Measurements from ENCODE around the gene TPGS2. TPM values are rescaled to one million over a fixed set of nuclear protein-coding genes. Genes with fewer than 3 reads are reported as not detected.

Gene TPGS2
- total RNA-seq, 1 experiment from 2014 or later: 62.6 TPM

GRCh38 chr18:36776650-36777049 lies 52.2 kb downstream of the TPGS2 start:
- H3K36me3 ChIP-seq (ENCODE audit: low read depth): no peaks in the 10 kb centered on the region
- POLR2A ChIA-PET (ENCODE audit: unreplicated experiment): no interaction called here
- H3K27me3 ChIP-seq (ENCODE audit: insufficient read depth, low read depth): no peaks in the 10 kb centered on the region
- BruUV-seq (replicated peaks): no TSS peak
- H3K27ac ChIP-seq: no peak overlapping the region
- H3K9me2 ChIP-seq (ENCODE audit: insufficient read depth): no peaks in the 10 kb centered on the region
- H3K4me2 ChIP-seq: no peak overlapping the region
- H2AFZ ChIP-seq: no peak overlapping the region
- no peaks in the 10 kb centered on the region for H4K20me1 ChIP-seq (ENCODE audit: insufficient read depth)
- intact Hi-C loops (cut with micrococcal nuclease; ENCODE audit: unreplicated experiment): no loop called here
- no peaks in the 10 kb centered on the region for H3K4me1 ChIP-seq (replicated peaks; ENCODE audit: insufficient read depth)
- H3K9me3 ChIP-seq (ENCODE audit: insufficient read depth, low read depth): no peaks in the 10 kb centered on the region
- no peak overlapping the region for H3K4me3 ChIP-seq
- DNase-seq: no peak
- CTCF ChIA-PET: no interaction called here
- H3F3A ChIP-seq (ENCODE audit: insufficient read depth, low read depth): no peaks in the 10 kb centered on the region
- H3K79me2 ChIP-seq (ENCODE audit: low read depth): no peaks in the 10 kb centered on the region
- TF ChIP-seq CTCF (conservative IDR thresholded peaks at IDR 0.05): no peak
- TF ChIP-seq EZH2 (IDR thresholded peaks at IDR 0.05; ENCODE audit: low read depth): no peak

DNA sequence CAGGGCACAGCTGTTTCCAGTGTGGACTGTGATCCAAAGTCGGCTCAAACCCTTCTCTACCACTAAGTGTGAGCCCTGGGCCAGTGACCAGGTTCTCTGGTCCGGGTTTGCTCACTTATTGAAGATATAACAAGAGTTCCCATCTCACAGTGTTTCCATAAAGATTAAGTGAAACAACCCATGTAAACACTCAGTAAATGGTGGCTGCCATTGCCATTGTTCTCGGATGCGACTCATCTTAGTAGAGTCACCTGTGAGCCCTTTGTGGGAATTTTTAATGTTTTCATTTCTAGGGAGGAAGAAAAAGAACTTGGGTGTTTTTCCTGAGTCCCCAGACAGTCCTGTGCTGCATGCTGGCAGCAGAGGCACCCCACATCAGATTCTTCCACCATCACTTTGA lies 53.4 kb downstream of the TPGS2 start:
- Histone ChIP-seq H3K27me3 (ENCODE audit: insufficient read depth, low read depth) (no peaks in the 10 kb centered on the region), H3K4me2 (no peak overlapping the region), H3K79me2 (ENCODE audit: low read depth) (no peaks in the 10 kb centered on the region), H3K36me3 (ENCODE audit: low read depth) (no peaks in the 10 kb centered on the region), H3K9me3 (ENCODE audit: insufficient read depth, low read depth) (no peaks in the 10 kb centered on the region), H2AFZ (no peak overlapping the region), H3K27ac (no peak overlapping the region), H4K20me1 (ENCODE audit: insufficient read depth) (no peaks in the 10 kb centered on the region), H3K9me2 (ENCODE audit: insufficient read depth) (no peaks in the 10 kb centered on the region), H3F3A (ENCODE audit: insufficient read depth, low read depth) (no peaks in the 10 kb centered on the region), H3K4me3 (no peak overlapping the region), H3K4me1 (replicated peaks; ENCODE audit: insufficient read depth) (no peaks in the 10 kb centered on the region)
- CTCF ChIA-PET: no interaction called here
- DNase-seq: no peak
- no TSS peak for BruUV-seq (replicated peaks)
- POLR2A ChIA-PET (ENCODE audit: unreplicated experiment): no interaction called here
- intact Hi-C loops (cut with micrococcal nuclease; ENCODE audit: unreplicated experiment): no loop called here
- no peak for TF ChIP-seq CTCF (conservative IDR thresholded peaks at IDR 0.05)
- TF ChIP-seq EZH2 (IDR thresholded peaks at IDR 0.05; ENCODE audit: low read depth): no peak

DNA sequence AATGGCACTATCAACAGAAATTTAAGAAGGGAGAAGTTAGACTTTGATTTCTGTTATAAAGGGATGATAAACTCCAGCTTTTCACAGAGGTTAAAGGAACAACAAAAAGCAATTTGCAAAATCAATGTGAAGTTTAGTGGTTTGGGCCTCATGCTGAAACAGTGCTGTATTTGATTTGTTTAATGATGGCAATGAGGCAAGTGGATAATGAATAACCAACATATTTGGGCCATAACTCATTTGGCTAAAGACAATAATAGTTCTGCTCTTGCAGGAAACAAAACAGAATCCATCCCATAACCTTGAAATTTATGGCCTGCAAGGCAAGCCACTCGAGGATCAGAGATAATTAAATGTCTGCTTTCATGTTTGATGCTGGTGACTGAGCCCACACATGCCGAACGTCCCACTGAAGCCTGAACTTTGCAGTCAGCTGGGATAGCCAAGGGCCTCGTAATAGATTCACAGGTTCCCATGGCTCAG lies 56.5 kb downstream of the TPGS2 start:
- ChIA-PET POLR2A (ENCODE audit: unreplicated experiment) (no interaction called here), CTCF (no interaction called here)
- Histone ChIP-seq H3K9me2 (ENCODE audit: insufficient read depth) (no peaks in the 10 kb centered on the region), H3K27me3 (ENCODE audit: insufficient read depth, low read depth) (no peaks in the 10 kb centered on the region), H2AFZ (no peak overlapping the region), H3K4me1 (replicated peaks; ENCODE audit: insufficient read depth) (no peaks in the 10 kb centered on the region), H3K27ac (no peak overlapping the region), H3K4me3 (no peak overlapping the region), H4K20me1 (ENCODE audit: insufficient read depth) (no peaks in the 10 kb centered on the region), H3K9me3 (ENCODE audit: insufficient read depth, low read depth) (no peaks in the 10 kb centered on the region), H3K79me2 (ENCODE audit: low read depth) (no peaks in the 10 kb centered on the region), H3K36me3 (ENCODE audit: low read depth) (no peaks in the 10 kb centered on the region), H3F3A (ENCODE audit: insufficient read depth, low read depth) (no peaks in the 10 kb centered on the region), H3K4me2 (no peak overlapping the region)
- intact Hi-C loops (cut with micrococcal nuclease; ENCODE audit: unreplicated experiment): no loop called here
- no peak for DNase-seq
- BruUV-seq (replicated peaks): no TSS peak
- TF ChIP-seq CTCF (conservative IDR thresholded peaks at IDR 0.05) (no peak), EZH2 (IDR thresholded peaks at IDR 0.05; ENCODE audit: low read depth) (no peak)

Data from PC-9 (cell line).